GM21529 (cell line): ENCODE data around the gene PLAAT3.
"Not testable (repeated sequence)": the region's sequence is repeated elsewhere in the genome, so short reads cannot be mapped to it uniquely, and the experiment has no call there.

Experiments used
- ATAC-seq: cut with Tn5 transposase; IDR thresholded peaks from one replicate; pipeline ENCODE4 v1.9.1; 2021; ENCODE audit not compliant: unreplicated experiment

PLAAT3 gene

DNA sequence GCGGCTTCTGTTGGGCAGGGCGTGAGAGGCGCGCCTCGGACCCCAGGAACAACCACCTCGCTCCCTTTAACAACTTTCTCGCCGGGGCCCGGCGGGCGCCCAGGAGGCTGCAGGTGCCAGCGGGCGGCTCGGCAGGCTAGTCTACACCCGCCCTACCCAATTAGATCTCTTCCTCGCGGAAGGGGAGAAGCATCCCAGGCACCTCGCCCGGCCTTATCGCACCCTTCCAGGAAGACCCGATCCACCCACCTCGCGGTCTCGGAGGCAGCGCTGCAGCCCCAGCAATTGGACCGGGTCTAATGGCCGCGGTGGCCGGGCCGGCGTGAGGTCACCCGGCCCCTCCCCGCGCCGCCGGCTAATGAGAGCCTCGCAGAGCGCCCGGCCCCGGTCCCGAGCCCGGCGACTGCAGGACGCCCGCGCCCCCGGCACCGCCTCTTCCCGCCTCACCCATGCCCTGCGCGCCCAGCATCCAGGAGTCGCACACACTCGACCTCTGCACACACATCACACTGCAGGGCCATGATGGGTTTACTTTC is at the start of gene PLAAT3:
Gene PLAAT3 (minus strand): TSS at position 298 of the 536 bp plus-strand sequence. CDS start 419 bp downstream, outside the sequence.
- ATAC-seq: no peak

DNA sequence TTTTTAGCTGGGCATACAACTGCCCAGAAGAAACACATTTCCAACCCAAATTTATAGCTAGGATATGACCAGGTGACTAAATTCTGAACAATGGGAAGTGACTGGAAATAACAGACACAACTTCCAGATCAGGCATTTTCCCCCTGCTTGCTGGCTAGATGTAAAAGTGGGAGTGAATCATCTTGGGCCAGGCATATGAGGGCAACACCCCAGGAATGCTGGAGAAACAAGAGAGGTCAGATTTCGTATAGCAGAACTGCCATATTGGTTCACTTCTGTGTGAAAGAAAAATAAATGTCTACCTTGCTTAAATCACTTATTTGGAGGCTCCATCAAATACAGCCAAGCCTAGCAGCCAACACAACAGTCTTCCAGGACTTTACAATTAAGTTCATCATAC is 49.6 kb upstream of the PLAAT3 start:
- ATAC-seq: no peak

DNA sequence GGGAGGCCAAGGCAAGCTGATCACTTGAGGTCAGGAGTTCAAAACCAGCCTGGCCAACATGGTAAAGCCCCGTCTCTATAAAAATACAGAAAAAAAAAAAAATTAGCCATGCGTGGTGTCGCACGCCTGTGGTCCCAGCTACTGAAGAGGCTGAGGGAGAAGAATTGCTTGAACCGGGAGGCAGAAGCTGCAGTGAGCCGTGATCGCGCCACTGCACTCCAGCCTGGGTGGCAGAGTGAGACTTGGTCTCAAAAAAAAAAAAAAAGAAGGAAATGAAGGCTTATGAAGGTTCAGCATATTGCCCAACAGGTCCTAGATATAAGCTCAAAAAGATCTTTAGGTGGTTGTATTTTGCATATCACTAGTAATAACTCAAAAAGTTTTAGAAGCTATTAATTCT is 46.7 kb upstream of the PLAAT3 start:
- ATAC-seq: no peak

DNA sequence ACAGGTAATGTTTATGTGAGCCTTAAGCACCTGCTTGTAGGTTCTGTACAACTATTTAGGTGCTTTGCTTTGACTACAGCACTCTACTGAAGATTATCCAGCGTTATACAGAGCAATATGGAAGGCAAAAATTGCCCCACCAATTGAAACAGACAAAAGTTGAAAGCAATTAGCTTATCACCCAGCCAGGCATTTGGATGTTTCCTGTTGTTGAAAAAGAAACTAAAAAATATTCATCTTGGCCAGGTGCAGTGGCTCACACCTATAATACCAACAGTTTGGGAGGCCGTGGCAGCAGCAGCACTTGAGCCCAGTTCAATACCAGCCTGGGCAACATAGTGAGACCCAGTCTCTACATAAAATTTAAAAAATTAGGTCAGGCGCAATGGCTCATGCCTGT is 38.4 kb upstream of the PLAAT3 start:
- ATAC-seq: no peak

DNA sequence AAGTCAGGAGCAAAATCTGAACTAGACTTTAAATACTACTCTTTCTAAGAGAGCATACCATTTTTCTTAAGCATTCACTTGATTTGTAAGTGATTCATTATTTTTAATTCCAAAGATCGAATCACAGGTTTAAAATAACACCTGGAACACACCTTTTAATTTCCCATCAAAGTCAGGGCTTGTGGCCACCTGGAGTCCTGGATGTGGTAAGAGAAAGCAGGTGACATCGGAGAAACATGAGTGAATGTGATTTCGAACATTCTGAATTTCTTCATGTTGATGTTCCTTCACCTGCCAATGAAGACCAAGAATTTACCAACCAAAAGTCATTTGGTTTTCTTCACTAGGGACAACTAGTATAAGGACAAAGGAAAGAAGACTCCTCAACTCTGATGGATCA is 29.0 kb upstream of the PLAAT3 start:
- no peak for ATAC-seq

DNA sequence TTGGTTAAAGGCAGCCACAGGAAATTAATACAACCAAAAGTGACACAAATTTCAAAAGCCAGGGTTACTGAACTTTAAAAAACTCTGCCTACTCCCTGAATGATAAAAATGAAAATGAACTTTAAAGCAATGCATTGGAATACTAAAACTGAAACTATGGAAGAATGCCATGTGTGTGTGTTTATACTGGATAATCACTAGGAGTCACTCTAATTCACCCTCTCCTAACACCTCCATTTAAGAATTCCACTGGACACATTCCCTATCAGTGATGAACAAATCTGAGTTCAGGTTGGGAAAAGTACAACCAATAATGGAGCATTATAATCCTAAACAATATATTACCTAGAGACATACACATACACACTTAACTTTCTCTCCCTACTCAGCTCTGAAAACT is 27.5 kb upstream of the PLAAT3 start:
- no peak for ATAC-seq

DNA sequence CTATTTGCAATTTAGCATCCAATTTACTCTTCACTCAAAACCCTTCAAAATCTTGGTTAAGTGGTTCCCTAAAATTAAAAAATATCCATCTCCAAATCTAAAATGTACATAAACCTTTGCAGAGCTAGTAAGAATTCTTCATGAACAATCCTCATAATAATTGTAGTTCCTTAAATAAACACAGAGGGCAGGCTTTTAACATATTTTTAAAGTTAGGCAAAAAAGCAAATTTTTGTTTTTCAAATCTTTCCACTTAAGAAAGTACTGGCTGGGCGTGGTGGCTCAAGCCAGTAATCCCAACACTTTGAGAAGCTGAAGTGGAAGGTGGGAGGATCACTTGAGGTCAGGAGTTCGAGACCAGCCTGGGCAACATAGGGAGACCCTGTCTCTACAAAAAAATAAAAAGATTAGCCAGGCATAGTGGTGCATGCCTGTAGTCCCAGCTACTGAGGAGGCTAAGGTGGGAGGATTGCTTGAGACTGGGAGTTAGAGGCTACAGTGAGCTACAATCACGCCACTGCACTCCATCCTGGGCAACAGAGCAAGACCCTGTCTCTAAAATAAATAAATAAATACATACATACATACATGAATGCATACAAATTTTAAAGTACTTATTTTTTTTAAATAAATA is 25.1 kb upstream of the PLAAT3 start:
- no peak for ATAC-seq

DNA sequence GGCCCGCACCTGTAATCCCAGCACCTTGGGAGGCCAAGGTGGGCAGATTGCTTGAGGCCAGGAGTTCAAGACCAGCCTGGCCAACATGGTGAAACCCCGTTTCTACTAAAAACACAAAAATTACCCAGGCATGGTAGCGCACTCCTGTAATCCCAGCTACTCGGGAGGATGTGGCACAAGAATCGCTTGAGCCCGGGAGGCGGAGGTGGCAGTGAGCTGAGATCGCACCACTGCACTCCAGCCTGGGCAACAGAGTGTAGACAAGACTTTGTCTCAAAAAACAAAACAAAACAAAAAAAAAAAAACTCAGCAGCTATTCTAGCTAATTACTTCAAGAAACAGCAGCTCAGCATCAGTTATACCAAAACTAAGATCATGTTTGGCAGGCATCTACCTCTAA is 24.2 kb upstream of the PLAAT3 start:
- not testable (repeated sequence) for ATAC-seq

DNA sequence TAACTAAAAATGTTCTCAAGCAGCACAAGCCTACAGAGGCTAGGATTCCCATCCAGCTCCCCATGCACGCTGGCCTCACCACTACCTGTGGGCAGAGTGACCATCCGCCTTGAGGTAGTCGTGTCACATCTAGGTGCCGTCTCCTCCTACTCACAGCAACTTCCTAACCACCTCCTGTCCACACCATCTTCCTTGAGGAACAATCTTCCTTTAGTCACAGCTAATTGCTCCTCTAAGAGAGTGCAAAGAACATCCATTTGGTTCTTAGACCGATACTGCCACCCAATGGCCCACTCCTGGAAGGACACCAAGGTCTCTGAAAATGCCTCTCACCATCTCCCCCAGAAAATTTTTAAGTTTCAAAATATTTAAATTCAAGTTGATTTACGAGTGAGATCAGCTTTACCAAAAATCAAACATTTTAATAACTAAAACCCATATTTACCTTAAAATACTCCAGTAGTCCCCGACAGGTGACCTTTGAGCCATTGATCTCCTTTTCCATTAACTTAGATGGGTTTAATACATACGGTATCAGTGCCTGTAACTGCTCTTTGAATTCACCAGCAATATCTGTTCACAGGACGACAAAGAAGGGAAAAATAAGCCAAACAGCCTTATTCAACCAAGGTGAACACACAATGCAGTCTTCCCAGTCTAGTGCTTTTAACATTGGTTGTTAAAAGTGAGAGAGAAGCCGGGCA is 21.7 kb upstream of the PLAAT3 start:
- ATAC-seq: no peak

DNA sequence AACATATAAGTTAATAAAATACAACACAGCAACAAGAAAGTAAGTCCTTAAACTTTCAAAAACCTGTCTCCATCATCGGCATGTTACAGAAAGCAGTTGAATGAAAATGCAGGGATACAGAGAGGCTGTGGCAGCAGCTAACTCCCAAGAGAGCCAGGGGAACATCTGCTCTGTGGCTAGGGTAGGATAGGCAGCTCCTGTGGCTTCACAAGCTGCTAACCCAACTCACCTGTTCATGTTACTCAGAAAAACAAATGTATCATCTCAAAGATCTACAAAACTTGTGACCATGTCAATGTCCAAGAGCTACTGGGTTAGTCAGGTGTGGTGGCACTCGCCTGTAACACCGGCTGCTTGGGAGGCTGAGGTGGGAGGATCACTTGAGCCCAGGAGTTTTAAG is 15.2 kb upstream of the PLAAT3 start:
- ATAC-seq: no peak

DNA sequence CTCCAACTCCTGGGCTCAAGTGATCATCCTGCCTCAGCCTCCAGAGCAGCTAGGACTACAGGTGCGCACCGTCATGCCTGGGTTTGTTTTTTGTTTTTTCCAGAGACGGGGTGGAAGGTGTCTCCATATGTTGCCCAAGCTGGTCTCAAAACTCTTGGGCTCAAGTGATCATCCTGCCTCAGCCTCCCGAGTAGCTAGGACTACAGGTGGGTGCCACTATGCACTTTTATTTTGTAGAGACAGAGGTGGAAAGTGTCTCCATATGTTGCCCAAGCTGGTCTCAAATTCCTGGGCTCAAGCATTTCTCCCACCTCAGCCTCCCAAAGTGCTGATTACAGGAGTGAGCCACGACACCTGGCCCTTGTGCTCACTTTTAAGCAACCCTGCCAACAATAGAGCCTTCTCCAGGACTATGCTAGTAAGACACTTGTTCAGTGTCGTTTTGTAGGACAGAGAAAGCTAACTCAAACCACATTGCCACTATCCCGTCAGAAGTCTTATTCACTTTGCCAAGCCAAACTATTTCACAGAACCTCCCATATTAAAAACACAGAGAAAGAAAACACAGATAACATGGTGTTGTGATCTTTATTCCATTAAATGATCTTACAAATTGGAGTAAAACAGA is 9.4 kb upstream of the PLAAT3 start:
- no peak for ATAC-seq

DNA sequence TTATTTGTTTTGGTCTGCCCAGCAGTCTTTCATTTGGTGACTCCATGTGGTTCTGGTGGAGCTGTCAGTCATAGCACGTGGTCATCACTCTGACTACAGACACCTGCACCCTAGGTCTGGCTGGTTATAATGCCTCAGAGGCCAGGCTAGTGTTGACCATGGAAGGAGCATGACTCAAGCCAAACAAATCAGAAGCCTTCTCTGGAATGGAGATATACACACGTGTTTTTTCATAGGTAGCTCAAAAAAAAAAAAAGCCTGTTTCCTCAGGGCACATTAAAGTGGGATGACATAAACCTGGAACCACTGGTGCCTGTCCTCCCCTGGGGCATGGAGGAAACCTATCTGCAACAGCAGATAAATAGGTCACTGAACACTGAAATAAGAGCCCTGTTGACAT is 8.1 kb upstream of the PLAAT3 start:
- no peak for ATAC-seq

DNA sequence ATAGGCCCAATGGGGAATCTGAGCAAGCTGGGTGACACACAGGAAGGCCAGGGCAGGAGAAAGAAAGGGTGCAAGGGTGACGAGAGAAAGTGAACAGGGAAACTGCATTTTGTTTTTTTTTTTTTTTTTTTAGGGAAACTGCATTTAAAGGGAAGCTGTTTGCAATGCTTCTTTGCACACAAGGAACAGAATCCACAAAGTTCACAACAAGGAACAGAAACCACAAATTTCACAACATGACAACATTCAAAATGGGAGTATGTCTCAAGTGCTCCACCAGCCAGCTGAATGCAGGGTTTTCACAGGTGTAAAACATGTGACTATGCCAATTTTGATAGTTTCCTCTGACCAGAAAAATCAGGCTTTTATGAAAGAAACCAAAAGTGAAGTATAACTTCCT is 6.8 kb upstream of the PLAAT3 start:
- ATAC-seq: no peak

DNA sequence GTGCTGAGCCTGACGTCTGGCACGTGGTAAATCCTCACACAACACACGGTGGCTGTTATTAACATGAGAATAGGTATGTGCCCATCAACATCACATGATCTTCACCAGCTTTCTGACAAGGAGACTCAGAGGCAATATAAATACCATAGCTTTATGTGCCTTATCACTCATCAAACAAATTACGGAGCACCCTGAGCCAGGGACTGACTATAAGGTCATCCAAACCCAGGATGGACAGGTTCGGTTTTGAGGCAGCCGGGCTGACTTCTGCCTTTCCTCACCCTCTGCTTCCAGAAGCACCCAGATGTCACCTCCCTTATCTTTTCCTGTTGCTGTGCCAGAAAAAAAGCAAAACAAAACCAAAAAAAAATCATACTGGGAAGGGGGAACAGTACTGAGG is 5.7 kb upstream of the PLAAT3 start:
- no peak for ATAC-seq

DNA sequence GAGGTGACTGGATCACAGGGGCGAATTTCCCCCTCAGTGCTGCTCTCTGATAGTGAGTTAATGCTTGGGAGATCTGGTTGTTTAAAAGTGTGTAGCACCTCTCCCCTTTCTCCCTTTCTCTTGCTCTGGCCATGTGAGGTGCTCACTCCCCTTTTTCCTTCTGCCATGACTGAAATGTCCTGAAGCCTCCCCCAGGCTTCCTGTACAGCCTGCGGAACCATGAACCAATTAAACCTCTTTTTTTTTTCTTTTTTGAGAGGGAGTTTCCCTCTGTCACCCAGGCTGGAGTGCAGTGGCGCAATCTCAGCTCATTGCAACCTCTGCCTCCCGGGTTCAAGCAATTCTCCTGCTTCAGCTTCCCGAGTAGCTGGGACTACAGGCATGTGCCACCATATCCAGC is 3.5 kb upstream of the PLAAT3 start:
- not testable (repeated sequence) for ATAC-seq

DNA sequence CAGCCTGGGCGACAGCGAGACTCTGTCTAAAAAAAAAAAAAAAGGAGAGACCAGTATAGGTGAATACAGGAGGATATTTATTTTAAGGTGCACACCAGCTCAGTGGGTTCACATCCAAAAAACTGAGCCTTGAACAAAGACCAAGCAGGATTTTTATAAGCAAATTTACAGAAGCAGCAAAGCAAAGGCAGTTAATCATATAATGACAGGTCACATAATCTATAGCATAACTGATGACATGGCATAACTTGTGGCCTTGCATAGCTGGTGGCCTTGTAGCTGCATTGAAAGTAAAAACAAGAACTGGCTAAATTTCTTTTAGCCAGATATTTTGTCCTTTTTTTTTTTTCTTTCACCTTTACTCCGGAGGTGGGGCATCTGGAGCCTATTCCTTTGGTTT is 2.7 kb upstream of the PLAAT3 start:
- no peak for ATAC-seq

DNA sequence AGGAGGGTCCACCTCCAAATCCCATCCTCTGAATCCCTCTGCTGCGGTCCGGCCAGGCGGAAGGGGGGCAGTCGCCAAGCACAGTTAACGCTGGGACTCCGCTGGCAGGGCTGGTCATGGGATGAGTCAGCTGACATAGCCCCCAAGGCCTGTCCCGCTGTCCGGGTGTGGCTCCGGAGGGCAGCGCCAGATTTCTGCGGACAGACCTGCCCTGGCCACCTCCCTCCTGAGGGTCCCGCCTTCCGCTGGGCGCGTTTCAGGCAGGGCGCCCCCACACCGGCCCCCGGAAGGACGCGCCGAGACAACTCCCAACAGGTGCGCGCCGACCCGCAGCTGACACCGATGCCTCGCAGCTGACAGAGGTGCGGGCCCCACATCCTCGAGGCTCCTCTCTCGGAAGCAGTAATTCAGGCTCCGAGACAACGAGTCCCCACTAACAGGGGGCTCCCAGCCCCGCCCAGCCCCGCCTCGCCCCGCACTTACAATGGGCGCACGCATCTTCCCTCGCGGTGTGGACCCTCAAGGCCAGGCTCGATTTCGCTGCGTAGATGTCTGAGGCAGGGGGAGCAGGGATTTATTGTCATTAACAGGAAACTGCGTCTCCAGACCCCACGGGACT is 607 bp downstream of the PLAAT3 start:
- no peak for ATAC-seq

DNA sequence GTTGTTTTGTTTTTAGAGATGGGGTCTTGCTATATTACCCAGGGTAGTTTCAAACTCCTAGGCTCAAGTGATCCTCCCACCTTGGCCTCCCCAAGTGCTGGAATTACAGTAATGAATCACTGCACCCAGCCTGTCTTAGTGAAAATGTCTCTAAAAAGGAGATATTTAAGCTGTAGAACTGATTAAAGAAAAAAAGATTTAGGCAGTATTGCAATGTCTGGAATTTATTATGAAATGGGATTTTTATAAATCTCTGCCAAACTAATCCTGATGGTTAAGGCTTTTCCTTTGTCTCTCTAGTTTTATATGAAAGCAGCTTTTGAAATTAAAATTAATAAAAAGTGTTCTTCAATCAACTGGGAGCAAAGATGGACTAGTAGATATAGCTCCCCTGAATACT is 2.1 kb downstream of the PLAAT3 start:
- no peak for ATAC-seq

DNA sequence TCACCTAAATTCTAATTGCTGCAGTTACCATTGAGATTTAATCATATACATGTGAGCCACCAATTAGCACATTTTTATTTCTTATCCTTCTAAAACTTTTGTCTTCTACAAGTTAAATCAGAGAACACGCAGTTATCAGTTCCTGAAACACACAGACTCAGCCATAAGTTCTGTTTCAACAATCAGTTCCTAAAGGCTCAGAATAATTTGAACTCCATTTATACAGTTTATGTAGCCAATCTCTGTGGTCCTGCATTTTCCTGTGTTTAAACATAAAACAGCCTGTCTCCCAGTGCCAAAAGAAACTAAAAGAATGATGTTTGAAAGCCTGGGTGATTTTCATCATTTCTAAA is 2.9 kb downstream of the PLAAT3 start:
- no peak for ATAC-seq

DNA sequence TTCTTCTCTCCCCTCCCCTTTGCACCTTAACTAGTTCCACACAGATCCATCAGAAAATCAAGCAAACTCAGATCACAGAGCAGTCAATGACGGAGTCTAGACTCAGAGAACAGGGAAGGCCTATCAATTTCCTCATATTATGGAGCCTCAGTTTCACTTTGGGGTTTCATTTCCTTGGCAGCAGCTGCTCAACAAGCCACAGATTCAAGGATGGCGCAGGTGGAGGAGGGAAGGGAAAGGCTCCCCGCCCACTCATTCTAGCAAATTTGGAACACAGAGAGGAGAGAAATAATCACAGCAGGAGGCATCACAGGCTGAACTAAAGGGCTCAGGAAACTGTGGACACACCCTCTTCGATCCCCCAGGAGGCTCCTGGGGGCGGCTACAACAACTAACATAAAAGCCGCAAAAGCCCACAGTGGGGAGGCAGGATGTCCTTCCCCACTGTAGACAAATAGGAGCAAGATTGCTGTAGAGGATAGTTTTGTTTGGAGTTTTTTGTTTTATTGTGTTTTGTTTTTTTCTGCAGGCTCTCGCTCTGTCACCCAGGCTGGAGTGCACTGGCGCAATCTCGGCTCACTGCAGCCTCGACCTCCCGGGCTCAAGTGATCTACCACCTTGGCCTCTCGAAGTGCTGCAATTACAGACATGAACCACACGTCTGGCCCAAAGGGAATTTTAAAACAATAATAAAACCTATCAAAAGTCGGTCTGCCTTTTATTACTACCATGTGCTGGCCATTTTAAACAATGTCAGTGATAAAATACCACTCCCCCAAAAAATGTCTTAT is 3.4 kb downstream of the PLAAT3 start:
- ATAC-seq: no peak

DNA sequence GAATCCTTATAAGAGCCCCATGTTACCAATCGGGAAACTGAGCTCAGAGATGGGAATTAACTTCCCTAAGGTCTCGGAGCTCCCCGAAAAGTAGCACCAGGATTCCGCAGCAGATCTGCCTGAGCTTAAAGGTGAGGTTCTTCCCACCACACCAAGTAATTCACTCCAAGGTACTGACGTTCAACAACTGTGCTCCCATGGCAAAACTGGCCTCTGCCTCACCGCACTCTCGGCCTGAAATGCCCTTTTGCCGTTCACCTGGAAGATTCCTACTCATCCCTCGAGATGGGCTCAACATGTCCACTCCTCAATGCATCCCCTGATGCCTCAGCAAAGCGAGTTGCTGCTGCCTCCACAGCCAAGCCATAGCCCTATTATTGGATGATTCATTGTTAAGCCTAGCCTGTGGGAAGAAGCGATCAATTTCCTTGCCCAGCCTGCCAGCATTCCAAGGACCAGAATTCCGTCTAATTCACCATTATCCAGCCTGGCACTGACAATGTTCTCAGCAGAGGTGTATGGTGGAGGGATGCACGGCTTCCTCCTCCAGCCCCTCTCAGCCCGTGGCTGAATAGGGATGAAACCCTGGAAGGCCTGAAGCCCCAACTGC is 4.2 kb downstream of the PLAAT3 start:
- ATAC-seq: no peak
